Mammary epithelial cell (primary cell): ENCODE data around the gene UBAP1.

Experiments used
- EZH2 ChIP-seq: IDR thresholded peaks from 2 replicates; pipeline ENCODE4 v1.6.1; 2012; ENCODE audit warnings: low read length, inconsistent platforms, borderline replicate concordance
- TF ChIP-seq, protein P1 (sequence below), 2 donors: IDR thresholded peaks in 1 of 2; conservative IDR thresholded peaks in 1 of 2; 2 replicates each; pipeline ENCODE4 v1.5.1; 2011 to 2012; ENCODE audit warnings: inconsistent platforms in 2 of 2, low read length in 2 of 2, mild to moderate bottlenecking in 2 of 2, control low read depth in 1 of 2, low read depth in 1 of 2; ENCODE audit not compliant: insufficient read depth in 1 of 2; ENCODE audit errors: extremely low read depth in 1 of 2

DNA sequence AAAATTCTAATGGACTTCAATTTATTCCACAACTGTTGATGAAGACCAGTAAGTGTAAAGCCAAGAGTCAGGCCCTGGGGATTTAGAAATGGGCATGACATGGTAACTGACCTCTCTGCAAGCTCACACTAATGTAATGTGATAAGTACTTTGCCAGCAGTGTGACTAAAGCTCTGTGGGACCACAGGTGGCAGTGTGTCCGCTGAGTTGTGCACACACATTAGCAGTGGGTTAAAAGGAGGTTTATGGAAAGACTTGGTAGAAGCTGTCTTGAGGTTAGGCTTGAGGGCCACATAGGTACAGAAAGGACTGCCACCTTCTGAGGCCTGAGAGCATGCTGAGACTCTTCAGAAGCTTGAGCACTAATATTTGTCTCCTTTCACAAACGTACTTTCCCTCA lies 67.6 kb downstream of the UBAP1 start:
- TF ChIP-seq, protein P1, sequence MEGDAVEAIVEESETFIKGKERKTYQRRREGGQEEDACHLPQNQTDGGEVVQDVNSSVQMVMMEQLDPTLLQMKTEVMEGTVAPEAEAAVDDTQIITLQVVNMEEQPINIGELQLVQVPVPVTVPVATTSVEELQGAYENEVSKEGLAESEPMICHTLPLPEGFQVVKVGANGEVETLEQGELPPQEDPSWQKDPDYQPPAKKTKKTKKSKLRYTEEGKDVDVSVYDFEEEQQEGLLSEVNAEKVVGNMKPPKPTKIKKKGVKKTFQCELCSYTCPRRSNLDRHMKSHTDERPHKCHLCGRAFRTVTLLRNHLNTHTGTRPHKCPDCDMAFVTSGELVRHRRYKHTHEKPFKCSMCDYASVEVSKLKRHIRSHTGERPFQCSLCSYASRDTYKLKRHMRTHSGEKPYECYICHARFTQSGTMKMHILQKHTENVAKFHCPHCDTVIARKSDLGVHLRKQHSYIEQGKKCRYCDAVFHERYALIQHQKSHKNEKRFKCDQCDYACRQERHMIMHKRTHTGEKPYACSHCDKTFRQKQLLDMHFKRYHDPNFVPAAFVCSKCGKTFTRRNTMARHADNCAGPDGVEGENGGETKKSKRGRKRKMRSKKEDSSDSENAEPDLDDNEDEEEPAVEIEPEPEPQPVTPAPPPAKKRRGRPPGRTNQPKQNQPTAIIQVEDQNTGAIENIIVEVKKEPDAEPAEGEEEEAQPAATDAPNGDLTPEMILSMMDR (conservative IDR thresholded peaks at IDR 0.05 in 1 of 2, IDR thresholded peaks at IDR 0.05 in 1 of 2; ENCODE audit: extremely low read depth in 1 of 2, insufficient read depth in 1 of 2, low read depth in 1 of 2, low read length in 2 of 2): no peak
- no peak for TF ChIP-seq EZH2
